HG02763 (cell line): ENCODE measurements around the gene FXYD6.
"Not testable (repeated sequence)": the region's sequence is repeated elsewhere in the genome, so short reads cannot be mapped to it uniquely, and the experiment has no call there.

ENCODE experiments used
- ATAC-seq: cut with Tn5 transposase; IDR thresholded peaks from one replicate; pipeline ENCODE4 v1.9.1; 2021; ENCODE audit warnings: mild to moderate bottlenecking, moderate library complexity; ENCODE audit not compliant: unreplicated experiment

FXYD6 gene

GRCh38 chr11:117871160-117871559 lies 5.3 kb downstream of the FXYD6 start:
- ATAC-seq, result no peak

- ATAC-seq, result no peak
Observed at GRCh38 chr11:117870103-117870952, 6.1 kb downstream of the FXYD6 start.

- no peak for ATAC-seq
Observed at GRCh38 chr11:117869604-117870003, 6.9 kb downstream of the FXYD6 start.

DNA sequence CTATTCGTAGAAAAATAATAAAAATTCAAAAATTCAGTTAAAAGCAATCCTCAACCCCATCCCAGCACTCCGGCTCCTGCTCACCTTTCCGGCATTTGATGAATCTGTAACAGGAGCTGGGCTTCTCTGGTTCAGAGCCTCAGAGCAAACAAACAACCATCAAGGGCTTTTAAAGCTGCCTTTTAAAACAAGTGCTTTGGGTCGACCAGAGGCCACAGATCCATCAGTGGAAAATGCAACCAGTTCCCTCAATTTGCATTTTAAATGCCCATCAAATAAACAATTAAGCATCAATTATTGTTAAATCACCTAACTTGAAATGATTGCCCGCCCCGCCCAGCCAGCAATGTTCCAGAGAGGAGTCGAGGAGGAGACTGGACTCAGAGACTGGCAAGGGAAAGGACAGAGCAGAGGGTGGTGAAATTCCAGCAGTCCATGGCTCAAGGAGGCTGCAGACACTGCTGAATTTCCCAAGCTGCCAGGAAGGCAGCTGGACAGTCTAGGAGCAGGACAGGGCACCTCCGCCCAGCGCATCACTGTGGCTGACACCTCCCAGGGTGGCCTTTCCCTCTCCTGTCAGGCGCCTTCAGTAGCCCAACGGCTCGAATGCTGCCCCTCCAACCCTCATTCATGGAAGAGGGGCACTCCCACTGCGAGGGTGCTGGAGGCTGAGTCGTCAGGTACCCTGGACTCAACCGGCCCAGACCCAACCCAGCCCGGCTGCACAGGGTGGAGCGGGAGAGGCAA lies 7.5 kb downstream of the FXYD6 start:
- ATAC-seq, result no peak

- no peak for ATAC-seq
Observed at GRCh38 chr11:117868088-117868487, 8.4 kb downstream of the FXYD6 start.

GRCh38 chr11:117866526-117866925 lies 9.9 kb downstream of the FXYD6 start:
- no peak for ATAC-seq

DNA sequence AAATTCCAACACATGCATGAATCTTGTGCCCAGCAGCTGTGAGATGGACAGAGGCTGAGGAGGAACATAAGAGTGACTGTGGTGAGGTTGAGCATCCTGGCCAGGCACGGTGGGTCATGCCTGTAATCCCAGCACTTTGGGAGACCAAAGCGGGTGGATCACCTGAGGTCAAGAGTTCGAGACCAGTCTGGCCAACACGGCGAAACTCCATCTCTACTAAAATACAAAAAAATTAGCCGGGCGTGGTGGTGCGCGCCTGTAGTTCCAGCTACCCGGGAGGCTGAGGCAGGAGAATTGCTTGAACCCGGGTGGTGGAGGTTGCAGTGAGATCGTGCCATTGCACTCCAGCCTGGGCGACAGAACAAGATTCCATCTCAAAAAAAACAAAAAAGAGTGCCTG lies 10.9 kb downstream of the FXYD6 start:
- not testable (repeated sequence) for ATAC-seq

DNA sequence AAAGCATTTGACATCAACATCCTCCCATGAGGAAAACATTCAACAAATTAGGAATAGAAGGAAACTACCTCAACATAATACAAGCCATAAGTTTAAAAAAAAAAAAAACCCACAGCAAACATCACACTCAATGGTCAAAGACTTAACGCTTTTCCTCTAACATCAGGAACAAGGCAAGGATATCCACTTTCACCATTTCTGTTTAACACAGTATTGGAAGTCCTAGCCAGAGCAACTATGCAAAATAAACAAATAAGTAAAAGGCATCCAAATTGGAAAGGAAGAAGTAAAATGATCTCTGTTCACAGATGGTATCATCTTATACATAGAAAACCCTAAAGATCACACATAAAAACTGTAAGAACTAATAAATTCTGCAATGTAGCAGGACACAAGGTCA lies 13.1 kb downstream of the FXYD6 start:
- ATAC-seq, result no peak

- no peak for ATAC-seq
Observed at GRCh38 chr11:117862753-117863152, 13.7 kb downstream of the FXYD6 start.

- no peak for ATAC-seq
Observed at GRCh38 chr11:117862019-117862725, 14.3 kb downstream of the FXYD6 start.

- no peak for ATAC-seq
Observed at GRCh38 chr11:117861151-117862018, 15.1 kb downstream of the FXYD6 start.

DNA sequence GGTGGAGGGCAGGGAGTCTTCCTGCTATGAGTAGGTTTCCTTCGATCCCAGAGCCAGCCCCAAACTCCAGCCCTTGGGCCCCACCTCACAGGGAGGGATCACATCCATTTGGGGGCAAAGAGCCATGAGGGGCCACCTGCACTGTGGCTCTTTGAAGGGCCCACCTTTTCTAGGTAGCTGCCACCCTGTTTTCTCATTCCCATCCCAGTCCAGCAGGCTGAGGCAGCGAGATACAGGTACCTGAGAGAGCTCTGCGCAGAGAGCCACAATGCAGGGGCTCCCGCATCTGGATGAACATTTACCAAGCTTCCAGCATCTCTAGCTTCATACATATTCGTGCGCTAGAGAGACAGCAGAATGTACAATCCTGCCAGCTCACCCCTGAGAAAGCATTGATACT lies 16.3 kb downstream of the FXYD6 start:
- ATAC-seq, result no peak

GRCh38 chr11:117859488-117860112 lies 16.9 kb downstream of the FXYD6 start:
- ATAC-seq, result no peak

DNA sequence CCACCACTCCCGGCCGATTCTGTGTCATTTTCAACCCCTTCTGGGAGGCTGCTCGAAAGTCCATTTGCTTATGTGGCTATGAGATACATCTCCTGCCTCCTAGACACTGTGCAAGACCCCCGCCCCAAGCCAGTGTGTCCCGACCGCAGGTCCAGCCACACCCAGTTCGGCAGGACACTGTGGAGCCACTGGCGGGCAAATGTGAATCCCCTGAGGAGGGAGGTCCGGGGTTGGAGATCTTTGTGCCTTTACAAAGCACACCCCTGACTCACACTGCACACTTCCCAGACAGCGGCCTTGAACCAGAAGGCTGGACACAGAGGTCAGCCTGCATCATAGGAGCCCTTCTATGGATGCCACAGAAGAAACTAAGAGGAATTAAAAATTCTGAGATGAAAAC lies 17.4 kb downstream of the FXYD6 start:
- ATAC-seq, result no peak

GRCh38 chr11:117857734-117858414 lies 18.6 kb downstream of the FXYD6 start:
- no peak for ATAC-seq

GRCh38 chr11:117855912-117856651 lies 20.4 kb downstream of the FXYD6 start:
- no peak for ATAC-seq

GRCh38 chr11:117855186-117855845 lies 21.1 kb downstream of the FXYD6 start:
- ATAC-seq, result no peak

DNA sequence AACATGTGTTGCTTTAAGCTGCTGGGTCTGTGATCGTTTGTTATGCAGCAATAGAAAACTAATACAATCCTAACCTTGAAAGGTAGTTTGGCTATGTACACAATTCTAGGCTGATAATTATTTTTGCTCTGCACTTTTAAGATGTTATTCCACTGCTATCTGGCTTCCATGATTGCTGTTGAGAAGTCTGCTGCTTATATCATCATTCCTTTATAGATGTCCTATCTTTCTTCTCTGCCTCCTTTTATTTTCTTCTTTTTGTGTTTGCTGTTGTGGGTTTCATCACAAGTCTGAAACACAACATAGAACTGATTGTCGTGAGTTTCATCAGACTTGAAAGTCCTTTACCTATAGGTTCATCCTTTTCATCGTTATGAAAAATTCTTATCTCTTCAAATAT lies 24.1 kb downstream of the FXYD6 start:
- ATAC-seq, result no peak
